CD8-positive, alpha-beta memory T cell (primary cell): Measurements from ENCODE around the gene TMEM131. TPM values are rescaled to one million over a fixed set of nuclear protein-coding genes. Genes with fewer than 3 reads are reported as not detected.
"Not testable (repeated sequence)": the region's sequence is repeated elsewhere in the genome, so short reads cannot be mapped to it uniquely, and the experiment has no call there.

Experiments
- CTCF ChIA-PET: fragments of 350-600 bp; sonication (Branson Sonifier 250); formaldehyde crosslinking; loops from one replicate; lab custom pipeline; 2021; ENCODE audit warnings: antibody characterized with exemption; lab: Charles Lee
- POLR2A ChIA-PET: fragments of 350-600 bp; sonication (Branson Sonifier 250); formaldehyde crosslinking; loops from one replicate; lab custom pipeline; 2021; ENCODE audit warnings: antibody characterized with exemption; lab: Charles Lee
- DNase-seq, 5 donors: peaks; one replicate each; pipeline versions ENCODE4 v3.0.0 to v3.0.0-alpha.2; 2020 to 2022; ENCODE audit warnings: mixed read lengths in 1 of 5
- H3K27ac ChIP-seq: one replicate; pipeline ENCODE4 v1.7.0; 2013; ENCODE audit warnings: low read depth, mild to moderate bottlenecking, low read length, moderate library complexity
- H3K27me3 ChIP-seq: 2 replicates; pipeline ENCODE4 v1.7.0; 2013; ENCODE audit warnings: low read length, mild to moderate bottlenecking; ENCODE audit not compliant: insufficient read depth, poor library complexity, severe bottlenecking
- H3K36me3 ChIP-seq: 2 replicates; pipeline ENCODE4 v1.7.0; 2013; ENCODE audit warnings: mild to moderate bottlenecking, low read length, moderate library complexity; ENCODE audit not compliant: insufficient read depth
- H3K4me1 ChIP-seq: 2 replicates; pipeline ENCODE4 v1.7.0; 2013; ENCODE audit warnings: mild to moderate bottlenecking, low read length, moderate library complexity; ENCODE audit not compliant: insufficient read depth
- H3K4me3 ChIP-seq: 2 replicates; pipeline ENCODE4 v1.7.0; 2013; ENCODE audit warnings: mild to moderate bottlenecking, low read length
- H3K9me3 ChIP-seq: 2 replicates; pipeline ENCODE4 v1.7.0; 2013; ENCODE audit warnings: mild to moderate bottlenecking, low read length
- H3K27ac Mint-ChIP-seq, 8 donors: one replicate each; pipeline ENCODE4 v1.8.0; 2020 to 2021; ENCODE audit warnings: mixed read lengths in 8 of 8, mild to moderate bottlenecking in 6 of 8, inconsistent platforms in 3 of 8, moderate library complexity in 3 of 8
- H3K27me3 Mint-ChIP-seq, 2 donors: one replicate each; pipeline ENCODE4 v1.8.0; 2020 to 2021; ENCODE audit warnings: mixed read lengths in 2 of 2, mild to moderate bottlenecking in 1 of 2, moderate library complexity in 1 of 2
- H3K36me3 Mint-ChIP-seq, 3 donors: one replicate each; pipeline ENCODE4 v1.8.0; 2020 to 2021; ENCODE audit warnings: mixed read lengths in 3 of 3, inconsistent platforms in 1 of 3, mild to moderate bottlenecking in 1 of 3
- H3K4me1 Mint-ChIP-seq, 3 donors: one replicate each; pipeline ENCODE4 v1.8.0; 2020 to 2021; ENCODE audit warnings: mixed read lengths in 3 of 3, inconsistent platforms in 1 of 3, mild to moderate bottlenecking in 1 of 3
- H3K4me3 Mint-ChIP-seq, 7 donors: one replicate each; pipeline ENCODE4 v1.8.0; 2020 to 2021; ENCODE audit warnings: mixed read lengths in 7 of 7, mild to moderate bottlenecking in 6 of 7, moderate library complexity in 4 of 7, inconsistent platforms in 2 of 7
- H3K9me3 Mint-ChIP-seq, 5 donors: one replicate each; pipeline ENCODE4 v1.8.0; 2020 to 2022; ENCODE audit warnings: mixed read lengths in 5 of 5, mild to moderate bottlenecking in 3 of 5, moderate library complexity in 2 of 5, inconsistent platforms in 1 of 5
- polyA plus RNA-seq: library from polyadenylated mRNA; unstranded; fragments of 300-500 nt; fragmentation: Illumina TruSeq; gene quantifications from one replicate; pipeline ENCODE4 v1.2.3, GENCODE V29; 2021
- total RNA-seq, 2 experiments: library from RNA; stranded (reverse); gene quantifications; one replicate each; pipeline ENCODE4 v1.2.3, GENCODE V29; 2021

TMEM131 gene, protein sequence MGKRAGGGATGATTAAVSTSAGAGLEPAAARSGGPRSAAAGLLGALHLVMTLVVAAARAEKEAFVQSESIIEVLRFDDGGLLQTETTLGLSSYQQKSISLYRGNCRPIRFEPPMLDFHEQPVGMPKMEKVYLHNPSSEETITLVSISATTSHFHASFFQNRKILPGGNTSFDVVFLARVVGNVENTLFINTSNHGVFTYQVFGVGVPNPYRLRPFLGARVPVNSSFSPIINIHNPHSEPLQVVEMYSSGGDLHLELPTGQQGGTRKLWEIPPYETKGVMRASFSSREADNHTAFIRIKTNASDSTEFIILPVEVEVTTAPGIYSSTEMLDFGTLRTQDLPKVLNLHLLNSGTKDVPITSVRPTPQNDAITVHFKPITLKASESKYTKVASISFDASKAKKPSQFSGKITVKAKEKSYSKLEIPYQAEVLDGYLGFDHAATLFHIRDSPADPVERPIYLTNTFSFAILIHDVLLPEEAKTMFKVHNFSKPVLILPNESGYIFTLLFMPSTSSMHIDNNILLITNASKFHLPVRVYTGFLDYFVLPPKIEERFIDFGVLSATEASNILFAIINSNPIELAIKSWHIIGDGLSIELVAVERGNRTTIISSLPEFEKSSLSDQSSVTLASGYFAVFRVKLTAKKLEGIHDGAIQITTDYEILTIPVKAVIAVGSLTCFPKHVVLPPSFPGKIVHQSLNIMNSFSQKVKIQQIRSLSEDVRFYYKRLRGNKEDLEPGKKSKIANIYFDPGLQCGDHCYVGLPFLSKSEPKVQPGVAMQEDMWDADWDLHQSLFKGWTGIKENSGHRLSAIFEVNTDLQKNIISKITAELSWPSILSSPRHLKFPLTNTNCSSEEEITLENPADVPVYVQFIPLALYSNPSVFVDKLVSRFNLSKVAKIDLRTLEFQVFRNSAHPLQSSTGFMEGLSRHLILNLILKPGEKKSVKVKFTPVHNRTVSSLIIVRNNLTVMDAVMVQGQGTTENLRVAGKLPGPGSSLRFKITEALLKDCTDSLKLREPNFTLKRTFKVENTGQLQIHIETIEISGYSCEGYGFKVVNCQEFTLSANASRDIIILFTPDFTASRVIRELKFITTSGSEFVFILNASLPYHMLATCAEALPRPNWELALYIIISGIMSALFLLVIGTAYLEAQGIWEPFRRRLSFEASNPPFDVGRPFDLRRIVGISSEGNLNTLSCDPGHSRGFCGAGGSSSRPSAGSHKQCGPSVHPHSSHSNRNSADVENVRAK (N-terminal part only)
- 10 to 100 TPM; 34.7 to 35.4 TPM for total RNA-seq
- polyA plus RNA-seq: 14.4 TPM

DNA sequence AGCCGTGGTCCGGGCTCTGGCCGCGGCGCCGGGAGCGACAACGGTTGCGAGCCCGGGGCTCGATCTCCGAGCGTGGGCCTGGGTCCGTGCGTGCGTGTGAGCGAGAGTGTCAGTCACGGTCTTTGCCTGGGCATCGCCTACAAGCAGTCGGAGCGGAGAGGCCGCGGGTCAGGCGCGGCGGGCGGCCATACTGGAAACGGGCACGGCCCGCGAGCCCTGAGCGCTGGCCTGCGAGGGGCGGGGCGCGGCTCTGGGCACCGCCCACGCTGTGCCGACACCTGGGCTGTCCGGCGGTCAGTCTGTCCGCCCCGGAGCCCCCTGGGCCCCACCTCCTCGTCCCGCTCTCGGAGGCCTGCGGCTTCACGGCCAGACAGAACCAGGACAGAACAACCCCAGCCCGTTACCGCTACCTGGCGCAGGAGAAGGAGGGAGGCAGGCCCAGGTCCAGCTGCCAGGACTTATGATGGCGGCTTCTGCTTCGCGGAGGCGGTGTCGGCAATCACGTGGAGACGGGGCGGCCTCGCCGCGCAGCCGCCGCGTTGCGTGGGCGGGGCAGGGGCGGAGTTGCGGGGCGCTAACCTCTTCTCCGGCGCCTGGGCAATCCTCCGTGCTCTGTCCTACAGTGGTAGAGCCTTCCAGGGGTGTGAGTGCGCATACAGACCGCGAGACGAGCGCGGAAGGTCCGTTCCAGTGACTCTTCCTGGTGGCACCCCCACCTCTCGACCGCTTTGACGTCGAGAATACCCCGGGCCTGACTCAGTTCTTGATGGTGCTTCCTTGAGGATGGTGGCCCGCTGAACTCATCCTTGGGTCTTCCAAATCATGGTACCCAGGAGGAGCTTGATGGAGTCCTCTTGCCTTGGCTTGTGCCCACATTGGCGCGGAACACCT is at the start of gene TMEM131:
TSS of gene TMEM131 (minus strand) at position 215 of the 891 bp plus-strand sequence. CDS start 286 bp downstream, outside the sequence.
- Mint-ChIP-seq H3K36me3 (peaks cover 0 to 4% (median 0%) of the 10 kb centered on the region in 3 donors), H3K27ac (peak within 1 kb of the TSS; percentile 86 to 99 (median 94)), H3K27me3 (no peaks in the 10 kb centered on the region), H3K4me1 (peaks cover 40 to 46% (median 44%) of the 10 kb centered on the region in 3 donors), H3K4me3 (peak within 1 kb of the TSS; percentile 85 to 100 (median 94)), H3K9me3 (no peaks in the 10 kb centered on the region)
- no peaks in the 10 kb centered on the region for H3K27me3 ChIP-seq
- H3K9me3 ChIP-seq: no peaks in the 10 kb centered on the region
- POLR2A ChIA-PET: no interaction called here
- peak within 1 kb of the TSS; percentile 66 for H3K27ac ChIP-seq
- peak within 1 kb of the TSS; percentile 65 for H3K4me3 ChIP-seq
- DNase-seq: peak; percentile 92 to 95 (median 93)
- no peaks in the 10 kb centered on the region for H3K36me3 ChIP-seq
- peaks cover 26% of the 10 kb centered on the region for H3K4me1 ChIP-seq
- CTCF ChIA-PET: no interaction called here

DNA sequence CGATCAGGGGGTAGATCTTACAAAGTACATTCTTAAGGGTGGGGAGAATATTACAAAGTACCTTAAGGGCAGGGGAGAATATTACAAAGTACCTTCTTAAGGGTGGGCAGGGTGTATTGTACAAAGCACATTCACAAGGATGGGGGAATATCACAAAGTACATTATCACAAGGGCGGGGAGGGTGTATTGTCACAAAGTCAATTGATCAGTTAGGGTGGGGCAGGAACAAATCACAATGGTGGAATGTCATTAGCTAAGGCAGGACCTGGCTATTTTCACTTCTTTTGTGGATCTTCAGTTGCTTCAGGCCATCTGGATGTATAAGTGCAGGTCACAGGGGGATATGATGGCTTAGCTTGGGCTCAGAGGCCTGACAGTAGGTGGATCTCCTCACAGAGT is 49.0 kb upstream of the TMEM131 start:
- H3K27me3 ChIP-seq, H3K27ac Mint-ChIP-seq, POLR2A ChIA-PET, H3K4me1 ChIP-seq, H3K4me3 Mint-ChIP-seq, H3K4me3 ChIP-seq, CTCF ChIA-PET, DNase-seq, H3K27ac ChIP-seq, H3K9me3 ChIP-seq, H3K4me1 Mint-ChIP-seq, H3K36me3 ChIP-seq: not testable (repeated sequence)
- Mint-ChIP-seq H3K36me3 (peaks cover 0 to 29% (median 0%) of the 10 kb centered on the region in 3 donors), H3K27me3 (peaks cover 9 to 18% of the 10 kb centered on the region in 2 donors), H3K9me3 (peaks cover 20 to 29% (median 25%) of the 10 kb centered on the region in 5 donors)

DNA sequence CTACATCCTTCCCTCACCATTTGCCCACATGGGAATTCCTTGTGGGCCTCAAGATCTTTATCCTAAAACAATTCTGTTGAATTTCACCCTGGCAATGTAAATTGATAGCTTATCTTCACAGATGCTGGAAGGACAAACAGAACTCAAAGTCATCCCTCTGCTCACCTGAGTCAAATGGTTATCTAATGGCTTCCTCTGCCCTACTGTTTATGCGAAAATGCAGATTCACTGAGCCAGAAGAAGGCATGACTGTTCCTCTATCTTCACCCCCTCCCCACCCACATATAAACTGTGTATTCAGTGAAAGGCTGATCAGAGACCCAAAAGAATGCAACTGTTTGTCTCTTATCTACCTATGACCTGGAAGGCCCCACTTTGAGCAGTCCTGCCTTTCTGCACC is 47.4 kb upstream of the TMEM131 start:
- Histone ChIP-seq H3K9me3 (no peaks in the 10 kb centered on the region), H3K4me1 (no peaks in the 10 kb centered on the region), H3K27me3 (no peaks in the 10 kb centered on the region), H3K36me3 (no peaks in the 10 kb centered on the region), H3K4me3 (no peak overlapping the region), H3K27ac (no peak overlapping the region)
- no peaks in the 10 kb centered on the region for H3K4me1 Mint-ChIP-seq
- no peak for DNase-seq
- H3K27me3 Mint-ChIP-seq: peaks cover 6 to 22% of the 10 kb centered on the region in 2 donors
- ChIA-PET CTCF (no interaction called here), POLR2A (no interaction called here)
- H3K9me3 Mint-ChIP-seq: peaks cover 20 to 29% (median 25%) of the 10 kb centered on the region in 5 donors
- H3K4me3 Mint-ChIP-seq: no peak overlapping the region
- no peak overlapping the region for H3K27ac Mint-ChIP-seq
- H3K36me3 Mint-ChIP-seq: peaks cover 0 to 29% (median 0%) of the 10 kb centered on the region in 3 donors

DNA sequence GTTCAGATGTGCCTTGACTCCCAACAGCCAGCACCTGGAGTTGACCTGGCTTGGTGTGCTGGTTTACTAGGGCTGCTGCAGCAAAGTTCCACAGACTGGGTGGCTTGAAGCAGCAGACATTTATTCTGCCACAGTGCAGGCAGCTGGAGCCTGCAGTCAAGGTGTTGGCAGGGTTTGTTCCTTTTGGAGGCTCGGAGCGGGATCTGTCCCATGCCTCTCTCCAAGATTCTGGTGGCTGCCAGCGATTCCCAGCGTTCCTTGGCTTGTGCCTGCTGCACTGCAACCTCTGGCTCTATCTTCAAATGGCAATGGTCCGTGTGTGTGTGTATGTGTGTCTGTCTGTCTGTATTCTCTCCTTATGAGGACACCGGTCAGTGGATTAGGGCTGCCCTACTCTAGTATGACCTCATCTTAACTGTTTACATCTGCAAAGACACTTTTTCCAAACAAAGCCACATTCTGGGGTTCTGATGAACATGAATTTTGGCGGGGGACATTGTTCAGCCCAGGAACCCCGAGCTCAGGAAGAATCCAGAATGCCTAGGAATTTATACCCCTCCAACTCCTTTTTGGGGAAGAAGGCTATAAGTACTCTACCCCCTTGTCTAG is 44.7 kb upstream of the TMEM131 start:
- no peaks in the 10 kb centered on the region for H3K4me1 Mint-ChIP-seq
- no peak overlapping the region for H3K27ac ChIP-seq
- no peaks in the 10 kb centered on the region for H3K9me3 ChIP-seq
- peaks cover 0 to 29% (median 0%) of the 10 kb centered on the region in 3 donors for H3K36me3 Mint-ChIP-seq
- no peaks in the 10 kb centered on the region for H3K36me3 ChIP-seq
- H3K9me3 Mint-ChIP-seq: peaks cover 20 to 29% (median 25%) of the 10 kb centered on the region in 5 donors
- H3K27ac Mint-ChIP-seq: no peak overlapping the region
- no peaks in the 10 kb centered on the region for H3K27me3 ChIP-seq
- DNase-seq: no peak
- CTCF ChIA-PET: no interaction called here
- no peak overlapping the region for H3K4me3 ChIP-seq
- POLR2A ChIA-PET: no interaction called here
- H3K4me3 Mint-ChIP-seq: no peak overlapping the region
- peaks cover 6 to 22% of the 10 kb centered on the region in 2 donors for H3K27me3 Mint-ChIP-seq
- H3K4me1 ChIP-seq: no peaks in the 10 kb centered on the region

DNA sequence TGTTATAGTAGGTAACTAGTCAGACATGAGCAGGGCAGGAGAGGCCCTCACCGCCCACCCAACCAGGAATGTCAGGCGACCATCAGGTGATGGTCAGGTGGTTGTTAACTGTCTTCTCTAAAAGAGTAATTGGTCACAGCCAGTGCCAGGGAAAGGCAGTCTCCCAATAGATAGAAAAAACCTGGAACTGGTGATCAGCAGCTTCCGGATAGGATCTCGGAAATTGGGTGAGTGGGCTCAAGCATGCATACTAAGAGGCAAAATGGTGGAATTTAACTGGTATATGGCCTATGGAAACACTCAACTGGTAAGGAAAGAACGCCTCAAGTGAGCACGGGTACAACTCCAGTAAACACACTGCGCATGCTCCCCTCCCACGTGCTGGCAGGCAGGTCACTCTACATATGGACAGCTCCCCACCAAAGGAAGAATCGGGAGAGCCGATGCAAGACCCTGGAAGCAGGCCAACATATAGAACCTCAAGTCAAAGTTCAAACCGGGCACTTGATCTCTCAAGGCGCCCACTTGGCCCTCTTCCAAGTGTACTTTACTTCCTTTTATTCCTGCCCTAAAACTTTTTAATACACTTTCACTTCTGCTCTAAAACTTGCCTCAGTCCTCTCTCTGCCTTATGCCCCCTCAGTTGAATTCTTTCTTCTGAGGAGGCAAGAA is 43.5 kb upstream of the TMEM131 start:
- Histone ChIP-seq H3K9me3 (no peaks in the 10 kb centered on the region), H3K36me3 (no peaks in the 10 kb centered on the region), H3K4me1 (no peaks in the 10 kb centered on the region), H3K27me3 (no peaks in the 10 kb centered on the region), H3K27ac (no peak overlapping the region), H3K4me3 (no peak overlapping the region)
- peaks cover 3 to 22% of the 10 kb centered on the region in 2 donors for H3K27me3 Mint-ChIP-seq
- CTCF ChIA-PET: no interaction called here
- H3K9me3 Mint-ChIP-seq: peaks cover 9 to 17% (median 14%) of the 10 kb centered on the region in 5 donors
- no peaks in the 10 kb centered on the region for H3K4me1 Mint-ChIP-seq
- DNase-seq: no peak
- no peak overlapping the region for H3K4me3 Mint-ChIP-seq
- peak overlapping the region in 1 of 8 donors; percentile 11 for H3K27ac Mint-ChIP-seq
- POLR2A ChIA-PET: no interaction called here
- peaks cover 0 to 16% (median 0%) of the 10 kb centered on the region in 3 donors for H3K36me3 Mint-ChIP-seq

DNA sequence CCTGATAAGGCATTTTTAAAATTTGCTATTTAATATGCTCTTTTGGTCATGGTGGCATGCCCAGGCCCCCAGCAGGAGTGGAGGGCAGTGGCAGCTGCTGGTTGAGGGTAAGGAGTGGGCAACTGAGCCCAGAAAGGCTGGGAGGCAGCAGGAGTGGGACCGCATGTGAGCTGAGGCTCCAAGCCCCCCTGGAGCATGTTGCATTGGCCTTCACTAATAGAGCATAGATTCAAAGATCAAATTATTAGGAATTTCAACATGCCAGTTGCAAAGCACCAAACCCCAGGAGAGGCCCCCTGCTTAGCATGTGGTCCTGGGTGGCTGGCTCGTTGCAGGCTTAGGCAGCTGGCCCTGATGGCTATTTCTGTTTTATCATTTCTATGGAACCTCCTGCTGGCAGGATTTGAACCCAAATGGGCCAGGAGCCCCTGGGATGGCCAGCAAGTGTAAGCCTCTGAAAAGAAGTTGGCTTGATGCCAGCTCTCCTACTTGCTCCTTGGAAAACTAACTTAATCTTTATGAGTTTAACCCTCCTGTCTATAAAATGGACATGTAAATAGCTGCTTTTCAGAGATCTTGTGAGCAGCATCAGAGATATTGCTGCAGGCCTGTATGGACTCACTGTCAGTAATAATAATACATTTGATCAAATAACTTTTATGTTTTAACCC is 42.1 kb upstream of the TMEM131 start:
- H3K4me3 Mint-ChIP-seq: no peak overlapping the region
- no peak overlapping the region for H3K4me3 ChIP-seq
- peak overlapping the region in 1 of 8 donors; percentile 12 for H3K27ac Mint-ChIP-seq
- H3K27me3 ChIP-seq: no peaks in the 10 kb centered on the region
- POLR2A ChIA-PET: no interaction called here
- no peak for DNase-seq
- peaks cover 0 to 3% (median 0%) of the 10 kb centered on the region in 3 donors for H3K36me3 Mint-ChIP-seq
- peaks cover 0 to 4% (median 3%) of the 10 kb centered on the region in 5 donors for H3K9me3 Mint-ChIP-seq
- no peak overlapping the region for H3K27ac ChIP-seq
- H3K9me3 ChIP-seq: no peaks in the 10 kb centered on the region
- CTCF ChIA-PET: no interaction called here
- no peaks in the 10 kb centered on the region for H3K36me3 ChIP-seq
- H3K4me1 Mint-ChIP-seq: no peaks in the 10 kb centered on the region
- H3K4me1 ChIP-seq: no peaks in the 10 kb centered on the region
- H3K27me3 Mint-ChIP-seq: peaks cover 1 to 22% of the 10 kb centered on the region in 2 donors
